HG03159 (cell line): ENCODE results near the gene RASGRF1.

Experiments used
- ATAC-seq: cut with Tn5 transposase; IDR thresholded peaks from one replicate; pipeline ENCODE4 v1.9.1; 2021; ENCODE audit warnings: mild to moderate bottlenecking, moderate library complexity; ENCODE audit not compliant: unreplicated experiment

The RASGRF1 gene

GRCh38 chr15:78992416-78993256, 97.9 kb downstream of the RASGRF1 start:
- no peak for ATAC-seq

- ATAC-seq = no peak
Observed at GRCh38 chr15:78991879-78992278, 98.7 kb downstream of the RASGRF1 start.

- no peak for ATAC-seq
Observed at GRCh38 chr15:78991476-78991875, 99.1 kb downstream of the RASGRF1 start.

GRCh38 chr15:78990278-78990677, 100.3 kb downstream of the RASGRF1 start:
- no peak for ATAC-seq

- no peak for ATAC-seq
Observed at GRCh38 chr15:78989701-78990240, 100.8 kb downstream of the RASGRF1 start.

GRCh38 chr15:78988361-78988911, 102.1 kb downstream of the RASGRF1 start:
- no peak for ATAC-seq

- no peak for ATAC-seq
Observed at GRCh38 chr15:78987556-78988360, 102.8 kb downstream of the RASGRF1 start.

GRCh38 chr15:78985859-78986475, 104.6 kb downstream of the RASGRF1 start:
- no peak for ATAC-seq

- ATAC-seq = no peak
Observed at GRCh38 chr15:78984041-78984440, 106.5 kb downstream of the RASGRF1 start.

GRCh38 chr15:78983146-78983918, 107.2 kb downstream of the RASGRF1 start:
- no peak for ATAC-seq

- no peak for ATAC-seq
Observed at GRCh38 chr15:78982736-78983135, 107.8 kb downstream of the RASGRF1 start.

GRCh38 chr15:78981532-78982313, 108.9 kb downstream of the RASGRF1 start:
- ATAC-seq = no peak

GRCh38 chr15:78979456-78980320, 110.9 kb downstream of the RASGRF1 start:
- ATAC-seq = no peak

GRCh38 chr15:78978601-78979179, 111.9 kb downstream of the RASGRF1 start:
- no peak for ATAC-seq

- ATAC-seq = peak; percentile 33
Observed at GRCh38 chr15:78977591-78978347, 112.8 kb downstream of the RASGRF1 start.

- ATAC-seq = peak; percentile 65
Observed at GRCh38 chr15:78977091-78977571, 113.4 kb downstream of the RASGRF1 start.

GRCh38 chr15:78976691-78977090, 113.9 kb downstream of the RASGRF1 start:
- no peak for ATAC-seq
